ENCODE data around the gene DOCK1.

DOCK1 gene

DNA sequence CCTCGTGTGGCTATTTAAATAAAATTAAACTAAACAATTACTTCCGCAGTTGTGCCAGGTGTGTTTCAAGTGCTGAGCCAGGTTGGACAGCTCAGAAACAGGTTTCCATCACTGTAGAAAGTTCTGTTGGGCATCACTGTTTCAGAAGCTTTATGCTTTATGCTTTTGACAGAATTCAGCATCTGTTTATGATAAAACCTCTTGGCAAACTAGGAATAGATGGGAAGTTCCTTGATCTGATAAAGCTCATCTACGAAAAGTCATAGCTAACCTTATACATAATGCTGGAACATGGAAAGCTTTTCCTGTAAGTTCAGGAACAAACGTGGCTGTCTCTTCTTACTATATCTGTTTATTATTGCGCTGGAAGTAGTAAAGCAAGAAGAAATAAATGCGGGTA lies 143.4 kb downstream of the DOCK1 start:
- DNase-seq (ENCODE audit: low read depth) = no peak
- H3K4me3 ChIP-seq (replicated peaks; ENCODE audit: low read depth, low read length) = no peak overlapping the region
- TF ChIP-seq, protein P1, sequence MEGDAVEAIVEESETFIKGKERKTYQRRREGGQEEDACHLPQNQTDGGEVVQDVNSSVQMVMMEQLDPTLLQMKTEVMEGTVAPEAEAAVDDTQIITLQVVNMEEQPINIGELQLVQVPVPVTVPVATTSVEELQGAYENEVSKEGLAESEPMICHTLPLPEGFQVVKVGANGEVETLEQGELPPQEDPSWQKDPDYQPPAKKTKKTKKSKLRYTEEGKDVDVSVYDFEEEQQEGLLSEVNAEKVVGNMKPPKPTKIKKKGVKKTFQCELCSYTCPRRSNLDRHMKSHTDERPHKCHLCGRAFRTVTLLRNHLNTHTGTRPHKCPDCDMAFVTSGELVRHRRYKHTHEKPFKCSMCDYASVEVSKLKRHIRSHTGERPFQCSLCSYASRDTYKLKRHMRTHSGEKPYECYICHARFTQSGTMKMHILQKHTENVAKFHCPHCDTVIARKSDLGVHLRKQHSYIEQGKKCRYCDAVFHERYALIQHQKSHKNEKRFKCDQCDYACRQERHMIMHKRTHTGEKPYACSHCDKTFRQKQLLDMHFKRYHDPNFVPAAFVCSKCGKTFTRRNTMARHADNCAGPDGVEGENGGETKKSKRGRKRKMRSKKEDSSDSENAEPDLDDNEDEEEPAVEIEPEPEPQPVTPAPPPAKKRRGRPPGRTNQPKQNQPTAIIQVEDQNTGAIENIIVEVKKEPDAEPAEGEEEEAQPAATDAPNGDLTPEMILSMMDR (IDR thresholded peaks at IDR 0.05; ENCODE audit: low read length, missing control alignments) = no peak

DNA sequence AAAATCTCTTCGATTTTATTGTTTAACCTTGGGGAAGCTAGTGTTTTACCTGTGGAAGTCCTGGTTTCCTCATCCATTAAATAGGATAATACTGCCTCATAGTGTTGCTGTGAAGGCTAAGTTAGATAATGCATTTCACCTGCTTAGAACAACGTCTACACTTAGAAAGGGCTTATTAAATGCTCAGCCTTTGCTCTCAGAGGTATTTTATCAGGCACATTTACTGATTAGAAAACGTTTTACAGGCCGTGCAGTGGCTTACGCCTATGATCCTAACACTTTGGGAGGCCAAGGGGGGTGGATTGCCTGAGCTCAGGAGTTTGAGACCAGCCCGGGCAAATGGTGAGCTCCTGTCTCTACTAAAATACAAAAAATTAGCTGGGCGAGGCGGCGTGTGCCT lies 146.8 kb downstream of the DOCK1 start:
- TF ChIP-seq, protein P1 (IDR thresholded peaks at IDR 0.05; ENCODE audit: low read length, missing control alignments) = no peak
- no peak for DNase-seq (ENCODE audit: low read depth)
- H3K4me3 ChIP-seq (replicated peaks; ENCODE audit: low read depth, low read length) = no peak overlapping the region

DNA sequence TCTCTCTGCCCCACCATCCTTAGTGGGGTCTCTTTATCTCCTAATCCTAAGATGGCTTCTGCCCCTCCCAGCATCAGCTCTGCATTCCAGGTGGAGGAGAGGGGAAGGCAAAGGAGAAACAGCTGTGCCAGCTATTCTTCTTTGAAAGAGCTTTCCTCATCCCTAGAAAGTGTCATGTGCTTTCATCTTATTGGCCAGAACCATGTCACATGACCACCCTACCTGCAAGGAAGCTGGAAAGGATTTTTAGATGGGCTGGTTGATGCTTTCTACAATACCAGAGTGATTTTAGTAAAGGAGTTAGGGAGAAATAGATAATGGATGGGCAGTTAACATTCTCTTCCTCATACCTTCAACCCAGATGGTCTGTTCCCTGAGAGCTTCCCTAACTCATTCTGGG lies 150.0 kb downstream of the DOCK1 start:
- TF ChIP-seq, protein P1 (IDR thresholded peaks at IDR 0.05; ENCODE audit: low read length, missing control alignments) = no peak
- DNase-seq (ENCODE audit: low read depth) = no peak
- H3K4me3 ChIP-seq (replicated peaks; ENCODE audit: low read depth, low read length) = no peak overlapping the region

DNA sequence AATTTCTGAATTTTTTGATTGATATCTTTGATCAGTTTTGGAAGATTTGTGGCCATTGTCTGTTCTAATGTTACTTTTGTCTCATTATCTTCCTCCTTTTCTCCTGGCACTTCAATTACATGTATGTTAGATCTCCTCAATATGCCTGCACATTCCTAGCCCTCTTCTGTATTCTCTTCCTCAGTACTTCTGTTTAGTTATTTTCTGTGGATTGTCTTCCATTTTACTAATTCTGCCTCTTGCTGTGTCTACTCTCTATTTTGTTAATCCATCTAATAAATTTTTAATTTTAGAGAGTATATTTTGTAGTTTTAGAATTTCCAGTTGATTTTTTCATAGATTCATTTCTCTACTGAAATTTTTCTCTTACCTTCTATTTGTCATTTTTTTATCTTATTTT lies 154.1 kb downstream of the DOCK1 start:
- no peak for DNase-seq (ENCODE audit: low read depth)
- TF ChIP-seq, protein P1 (IDR thresholded peaks at IDR 0.05; ENCODE audit: low read length, missing control alignments) = no peak
- no peak overlapping the region for H3K4me3 ChIP-seq (replicated peaks; ENCODE audit: low read depth, low read length)

DNA sequence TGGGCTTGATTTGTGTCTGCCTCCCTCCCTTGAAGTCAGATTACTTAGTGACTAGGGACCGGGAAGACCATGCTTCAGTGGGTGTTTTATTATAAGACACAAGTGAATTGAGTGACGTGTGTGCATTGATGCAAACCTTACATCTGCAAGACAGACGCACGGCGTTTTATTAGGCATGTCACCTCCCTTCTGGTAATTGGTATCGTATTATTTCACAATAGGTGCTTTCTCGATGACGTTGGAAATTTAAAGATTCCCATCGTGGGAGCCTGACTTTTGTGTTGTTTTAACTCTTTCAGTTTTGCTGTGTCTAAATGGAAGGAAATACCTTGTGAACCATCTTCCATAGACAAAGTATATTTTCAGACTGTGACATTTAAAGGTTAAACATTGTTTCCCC lies 158.5 kb downstream of the DOCK1 start:
- no peak overlapping the region for H3K4me3 ChIP-seq (replicated peaks; ENCODE audit: low read depth, low read length)
- TF ChIP-seq, protein P1 (IDR thresholded peaks at IDR 0.05; ENCODE audit: low read length, missing control alignments) = no peak
- no peak for DNase-seq (ENCODE audit: low read depth)

DNA sequence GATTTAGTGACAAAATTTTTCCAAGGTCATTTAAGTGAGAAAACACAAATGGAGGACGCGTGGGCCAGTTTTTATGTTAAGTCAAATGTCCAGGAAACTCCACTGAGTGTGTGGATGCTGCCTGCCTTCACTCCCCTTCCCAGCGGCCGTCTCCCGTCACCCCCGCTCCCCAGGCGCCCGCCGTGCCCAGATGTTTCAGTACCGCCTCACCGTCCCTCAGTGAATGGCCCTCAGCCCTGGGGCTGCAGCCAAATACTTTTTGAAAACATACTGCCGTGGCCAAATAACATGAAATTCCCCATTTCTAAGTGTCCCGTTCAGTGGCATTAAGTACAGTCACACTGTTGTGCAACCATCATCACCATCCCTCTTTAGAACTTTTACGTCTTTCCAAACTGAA lies 159.2 kb downstream of the DOCK1 start:
- TF ChIP-seq, protein P1 (IDR thresholded peaks at IDR 0.05; ENCODE audit: low read length, missing control alignments) = no peak
- DNase-seq (ENCODE audit: low read depth) = no peak
- no peak overlapping the region for H3K4me3 ChIP-seq (replicated peaks; ENCODE audit: low read depth, low read length)

DNA sequence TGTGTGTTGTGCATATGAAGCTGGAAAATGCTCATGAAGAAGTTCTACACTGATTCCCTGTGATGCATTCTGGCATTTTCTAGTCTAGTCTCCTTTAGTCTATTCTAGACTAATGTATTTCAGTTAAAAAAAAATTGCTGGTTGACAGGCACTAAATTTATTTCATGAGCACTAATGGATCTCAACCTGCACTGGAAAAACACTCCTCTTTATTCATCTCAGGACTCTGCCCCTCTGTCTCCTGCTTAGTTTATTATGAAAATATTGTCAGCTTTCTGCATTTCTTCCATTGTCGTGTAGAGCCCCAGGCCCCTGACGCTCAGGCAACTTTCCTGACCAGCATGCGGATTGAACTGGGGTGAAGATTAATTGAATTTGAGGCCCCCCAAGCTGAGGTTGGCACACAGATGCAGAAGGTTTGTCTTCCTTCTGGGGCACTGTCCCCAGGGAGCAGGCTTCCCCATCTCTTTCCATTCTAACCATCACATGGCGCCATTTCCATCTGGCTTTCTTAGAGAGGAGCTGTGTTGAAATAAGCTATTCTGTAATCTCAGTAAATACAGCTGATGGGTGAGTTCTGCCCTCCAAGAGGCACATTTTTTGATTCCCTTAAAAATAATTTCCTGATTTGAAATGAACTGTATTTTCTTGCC lies 162.4 kb downstream of the DOCK1 start:
- no peak for DNase-seq (ENCODE audit: low read depth)
- TF ChIP-seq, protein P1 (IDR thresholded peaks at IDR 0.05; ENCODE audit: low read length, missing control alignments) = no peak
- H3K4me3 ChIP-seq (replicated peaks; ENCODE audit: low read depth, low read length) = no peak overlapping the region

Data from fibroblast of pulmonary artery (primary cell).